Right forelimb (tissue), 1 donor: Measurements from ENCODE around the gene CDH4.

Experiments used
- DNase-seq: peaks from one replicate; pipeline ENCODE4 v3.0.0-alpha.2; 2018

Gene CDH4

GRCh38 chr20:61706259-61706961 is 454.3 kb downstream of the CDH4 start:
- DNase-seq = no peak

GRCh38 chr20:61708891-61709290 is 456.8 kb downstream of the CDH4 start:
- DNase-seq = no peak

GRCh38 chr20:61710108-61710507 is 458.0 kb downstream of the CDH4 start:
- no peak for DNase-seq

- DNase-seq = no peak
Observed at GRCh38 chr20:61712688-61713087, 460.6 kb downstream of the CDH4 start.

GRCh38 chr20:61718361-61719005 is 466.4 kb downstream of the CDH4 start:
- DNase-seq = no peak

GRCh38 chr20:61719691-61720347 is 467.8 kb downstream of the CDH4 start:
- DNase-seq = no peak

GRCh38 chr20:61720348-61720696 is 468.3 kb downstream of the CDH4 start:
- no peak for DNase-seq

GRCh38 chr20:61722146-61722678 is 470.2 kb downstream of the CDH4 start:
- DNase-seq = no peak

GRCh38 chr20:61723529-61724257 is 471.6 kb downstream of the CDH4 start:
- DNase-seq = no peak

- DNase-seq = no peak
Observed at GRCh38 chr20:61724376-61724775, 472.3 kb downstream of the CDH4 start.

- no peak for DNase-seq
Observed at GRCh38 chr20:61725145-61725544, 473.1 kb downstream of the CDH4 start.

- no peak for DNase-seq
Observed at GRCh38 chr20:61725966-61726365, 473.9 kb downstream of the CDH4 start.

GRCh38 chr20:61726979-61727378 is 474.9 kb downstream of the CDH4 start:
- DNase-seq = no peak

- DNase-seq = no peak
Observed at GRCh38 chr20:61727761-61728160, 475.7 kb downstream of the CDH4 start.

- no peak for DNase-seq
Observed at GRCh38 chr20:61728326-61728725, 476.3 kb downstream of the CDH4 start.

- DNase-seq = no peak
Observed at GRCh38 chr20:61728786-61729770, 477.0 kb downstream of the CDH4 start.

GRCh38 chr20:61730631-61731362 is 478.7 kb downstream of the CDH4 start:
- no peak for DNase-seq

- DNase-seq = no peak
Observed at GRCh38 chr20:61731363-61732181, 479.5 kb downstream of the CDH4 start.

- DNase-seq = no peak
Observed at GRCh38 chr20:61732511-61733210, 480.6 kb downstream of the CDH4 start.

- no peak for DNase-seq
Observed at GRCh38 chr20:61733216-61733615, 481.2 kb downstream of the CDH4 start.
